Stimulated activated CD4-positive, alpha-beta T cell treated with anti-CD3 and anti-CD28 coated beads, Interleukin-12 subunit alpha, Interleukin-12 subunit beta, amount 100 ng/mL, for 4 hours (primary cell): ENCODE results near the gene FAM210B.
"Not testable (repeated sequence)": the region's sequence is repeated elsewhere in the genome, so short reads cannot be mapped to it uniquely, and the experiment has no call there.

ENCODE experiments used
- DNase-seq: peaks from one replicate; pipeline ENCODE4 v3.0.0-alpha.2; 2020

Gene FAM210B

DNA sequence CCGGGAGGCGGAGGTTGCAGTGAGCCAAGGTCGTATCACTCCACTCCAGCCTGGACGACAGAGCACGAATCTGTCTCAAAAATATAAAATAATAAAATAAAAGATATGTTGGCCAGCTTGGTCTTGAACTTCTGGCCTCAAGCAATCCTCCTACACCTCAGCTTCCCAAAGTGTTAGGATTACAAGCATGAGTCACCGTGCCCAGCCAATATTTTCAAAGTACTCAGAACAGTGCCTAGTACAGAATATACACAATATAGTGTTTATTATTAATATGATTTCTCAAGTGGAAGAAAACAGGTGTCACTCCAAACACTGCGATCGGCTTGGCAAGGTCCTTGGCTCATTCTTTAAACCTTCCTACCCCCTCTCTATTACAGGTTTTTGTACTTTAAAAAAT, 3.1 kb downstream of the FAM210B start:
- DNase-seq: no peak

DNA sequence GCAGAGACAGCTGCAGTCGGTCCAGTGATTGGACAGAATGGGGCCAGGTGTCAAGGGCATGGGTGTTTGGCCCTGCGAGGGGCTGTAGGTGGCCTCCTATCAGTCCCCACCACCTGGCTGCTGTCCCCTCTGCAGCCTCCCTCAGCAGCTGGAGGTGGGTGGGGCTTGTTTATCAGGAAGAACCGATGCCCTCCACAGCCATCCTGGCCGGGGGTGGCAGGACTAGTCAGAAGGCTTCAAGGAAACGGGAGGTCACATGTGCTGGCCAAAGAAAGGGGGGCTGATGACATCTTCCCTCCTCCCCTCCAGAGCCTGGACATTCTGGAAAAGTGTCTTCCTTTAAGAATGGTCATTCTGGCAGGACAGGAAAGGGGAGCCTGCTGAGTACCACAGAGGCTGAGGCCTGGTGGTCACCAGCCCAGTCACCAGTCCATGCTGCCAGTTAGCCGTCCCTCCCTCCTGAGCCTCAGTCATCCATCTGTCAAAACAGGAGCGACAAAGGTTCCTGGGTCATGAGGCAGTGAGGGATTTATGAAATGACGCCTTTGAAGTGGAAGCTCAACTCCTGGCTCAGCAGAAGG, 4.1 kb downstream of the FAM210B start:
- DNase-seq: no peak

GRCh38 chr20:56363491-56363890, 4.7 kb downstream of the FAM210B start:
- no peak for DNase-seq

GRCh38 chr20:56368351-56369134, 9.8 kb downstream of the FAM210B start:
- no peak for DNase-seq

DNA sequence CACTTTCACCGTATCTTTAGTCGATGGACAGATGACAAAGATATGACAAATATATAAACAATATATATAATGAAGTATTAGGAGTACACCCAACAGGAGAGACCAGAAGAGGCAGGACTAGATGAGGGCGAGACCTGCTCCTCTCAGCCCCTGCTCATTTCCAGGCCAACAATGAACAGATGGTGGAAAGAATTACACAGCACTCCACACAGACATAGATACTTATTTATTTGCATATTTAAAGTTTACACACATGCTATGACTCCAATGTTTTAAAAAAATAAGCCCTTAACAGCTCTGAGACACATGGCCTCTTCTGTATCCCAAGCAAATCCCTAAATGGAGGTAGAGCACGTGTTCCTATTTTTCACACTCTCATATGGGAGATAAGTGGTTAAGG, 10.4 kb downstream of the FAM210B start:
- no peak for DNase-seq

DNA sequence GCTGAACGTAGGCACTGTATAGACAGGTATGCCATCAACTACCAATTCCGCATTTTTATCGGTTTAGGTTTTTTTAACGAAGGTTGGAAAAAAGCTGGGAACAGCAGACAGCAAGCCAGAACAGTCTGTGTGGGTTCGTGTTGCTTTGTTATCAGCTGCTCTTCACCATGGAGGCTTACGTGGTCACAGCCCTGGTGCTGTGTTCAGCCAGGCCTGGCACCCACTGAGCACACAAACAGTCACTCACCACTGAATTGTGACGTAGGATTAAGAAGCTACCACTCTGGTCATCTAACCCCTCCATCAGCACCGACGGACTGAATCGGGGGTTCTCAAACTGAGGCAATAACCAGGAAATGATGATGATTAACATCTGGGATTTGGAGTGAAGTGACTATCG, 13.2 kb downstream of the FAM210B start:
- DNase-seq: no peak

DNA sequence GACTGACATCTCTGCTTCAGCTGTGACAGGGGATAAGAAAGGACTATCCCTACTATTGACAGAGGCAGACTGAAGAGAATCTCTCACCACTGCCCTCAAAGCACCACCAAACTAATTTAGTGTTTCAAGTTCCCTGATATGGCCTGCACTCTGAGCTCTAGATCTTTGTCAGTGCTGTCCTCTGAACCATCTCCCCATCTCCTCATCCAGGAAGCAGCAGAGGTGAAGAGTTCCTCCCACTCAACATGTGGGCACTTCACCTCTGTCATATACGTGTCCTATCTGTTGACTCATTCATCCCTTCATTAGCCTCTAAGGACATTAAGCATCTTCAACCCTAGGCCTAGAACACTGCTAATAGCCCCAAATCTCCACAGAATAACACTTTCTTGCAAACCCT, 14.1 kb downstream of the FAM210B start:
- no peak for DNase-seq

- no peak for DNase-seq
Measured at GRCh38 chr20:56373942-56374341, 15.2 kb downstream of the FAM210B start.

DNA sequence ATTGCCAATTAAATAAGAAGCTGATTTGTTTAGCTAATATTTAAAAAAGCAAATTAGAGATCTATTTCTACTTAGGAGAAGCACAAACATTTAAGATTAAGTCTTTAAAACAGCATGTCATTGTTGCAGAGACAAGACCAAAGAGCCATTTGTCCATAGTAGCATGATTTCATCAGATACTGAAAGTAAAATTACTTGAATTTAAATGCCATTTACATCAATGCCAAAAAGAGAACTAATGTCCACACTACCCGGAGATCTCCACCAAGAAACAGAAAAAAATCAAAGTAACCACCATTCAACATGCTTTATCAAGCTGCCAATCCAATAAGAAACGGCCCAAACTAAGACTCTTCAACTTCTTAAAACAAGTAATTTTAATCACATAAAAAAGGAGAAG, 17.6 kb downstream of the FAM210B start:
- no peak for DNase-seq

- DNase-seq: no peak
Measured at GRCh38 chr20:56378386-56378785, 19.6 kb downstream of the FAM210B start.

GRCh38 chr20:56380375-56380774, 21.6 kb downstream of the FAM210B start:
- no peak for DNase-seq

DNA sequence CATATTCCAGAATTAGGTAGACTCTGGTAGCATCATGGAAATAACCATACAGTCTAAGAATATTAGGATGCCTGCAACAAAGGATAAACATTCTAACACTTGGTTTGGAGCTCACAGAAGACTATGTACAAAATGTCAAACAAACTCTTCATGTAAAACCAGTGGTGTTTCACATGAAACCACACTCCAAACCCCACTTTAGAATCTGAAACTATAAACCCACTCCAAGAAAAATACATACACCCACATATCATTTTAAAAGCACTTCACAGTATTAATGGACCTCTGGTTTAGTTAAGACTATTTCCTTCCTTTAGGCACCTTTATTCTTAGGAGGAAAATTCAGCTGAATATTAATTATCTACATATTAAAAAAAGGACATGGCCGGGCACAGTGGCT, 22.7 kb downstream of the FAM210B start:
- no peak for DNase-seq

DNA sequence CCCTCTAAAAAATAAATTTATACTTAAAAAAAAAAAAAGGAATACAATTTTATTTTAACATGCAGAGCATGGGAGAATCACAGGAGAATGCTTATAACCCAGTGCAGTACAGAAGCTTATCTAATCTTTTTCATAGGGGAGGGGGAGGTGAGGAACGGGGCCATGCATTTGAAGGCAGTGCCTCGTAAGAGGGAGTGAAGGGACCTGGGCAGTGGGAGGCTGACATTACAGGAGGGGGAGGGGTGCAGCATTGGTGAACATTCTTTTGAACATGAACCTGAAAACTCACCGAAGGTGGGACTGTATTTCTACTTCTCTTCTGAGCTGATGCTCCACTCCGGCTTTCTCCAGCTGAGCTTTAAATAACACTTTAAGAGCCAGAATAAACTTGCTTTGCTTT, 23.9 kb downstream of the FAM210B start:
- no peak for DNase-seq

DNA sequence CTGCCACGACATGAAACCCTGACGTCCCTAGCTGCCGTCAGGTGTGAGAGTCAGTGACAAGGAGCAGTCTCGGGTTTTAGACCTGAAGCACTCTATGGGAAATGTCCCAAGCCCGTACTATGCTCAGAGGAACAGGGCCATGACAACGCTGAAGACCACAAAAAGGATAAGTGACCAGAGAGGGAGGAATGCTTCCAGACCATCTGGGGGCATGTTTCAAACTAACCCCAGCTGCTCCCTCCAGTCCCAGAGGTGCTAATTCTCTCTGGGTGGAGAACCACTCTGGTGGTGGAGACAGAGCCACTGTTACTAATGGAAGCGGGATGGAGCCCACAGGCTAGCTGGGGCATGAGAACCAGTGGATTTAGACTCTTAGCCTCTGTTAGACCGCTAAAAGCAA, 24.6 kb downstream of the FAM210B start:
- no peak for DNase-seq

DNA sequence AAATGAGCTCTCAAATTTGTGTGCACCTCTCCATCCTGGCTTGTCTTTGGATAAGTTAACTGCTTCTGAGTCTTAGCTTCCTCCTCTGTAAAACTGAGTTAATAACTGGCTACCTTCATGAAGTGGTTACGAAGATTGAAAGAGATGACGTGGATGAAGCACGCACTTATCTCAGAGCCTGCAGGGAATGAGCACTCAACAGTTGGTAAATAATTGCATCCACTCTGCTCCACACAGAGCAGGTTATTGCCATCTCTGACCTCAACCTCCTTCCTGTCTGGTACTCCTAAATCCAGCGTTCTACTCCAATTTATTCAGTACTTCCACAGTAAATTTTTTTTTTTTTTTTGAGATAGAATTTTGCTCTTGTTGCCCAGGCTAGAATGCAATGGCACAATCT, 26.4 kb downstream of the FAM210B start:
- DNase-seq: no peak

GRCh38 chr20:56386219-56386618, 27.4 kb downstream of the FAM210B start:
- no peak for DNase-seq

DNA sequence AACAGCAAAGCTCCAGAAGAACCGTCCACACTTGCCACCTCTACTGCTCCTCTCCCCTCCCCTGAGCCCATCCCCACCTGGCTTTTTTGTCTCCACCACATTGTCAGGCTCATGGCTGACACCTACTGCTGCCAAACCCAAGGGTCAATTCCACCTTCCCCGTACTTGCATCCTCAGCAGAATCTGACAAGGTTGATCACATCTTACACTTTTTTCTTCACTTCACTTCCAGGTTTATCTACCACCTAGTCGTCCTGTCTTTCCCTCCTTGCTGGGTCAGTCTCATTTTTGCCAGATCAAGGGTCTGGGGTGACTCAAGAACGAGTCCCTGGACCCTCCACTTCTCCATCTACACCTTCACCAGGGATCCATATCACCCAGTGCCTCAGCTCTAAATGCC, 30.1 kb downstream of the FAM210B start:
- no peak for DNase-seq

- DNase-seq: no peak
Measured at GRCh38 chr20:56389807-56390206, 31.0 kb downstream of the FAM210B start.

- DNase-seq: not testable (repeated sequence)
Measured at GRCh38 chr20:56390396-56390795, 31.6 kb downstream of the FAM210B start.

DNA sequence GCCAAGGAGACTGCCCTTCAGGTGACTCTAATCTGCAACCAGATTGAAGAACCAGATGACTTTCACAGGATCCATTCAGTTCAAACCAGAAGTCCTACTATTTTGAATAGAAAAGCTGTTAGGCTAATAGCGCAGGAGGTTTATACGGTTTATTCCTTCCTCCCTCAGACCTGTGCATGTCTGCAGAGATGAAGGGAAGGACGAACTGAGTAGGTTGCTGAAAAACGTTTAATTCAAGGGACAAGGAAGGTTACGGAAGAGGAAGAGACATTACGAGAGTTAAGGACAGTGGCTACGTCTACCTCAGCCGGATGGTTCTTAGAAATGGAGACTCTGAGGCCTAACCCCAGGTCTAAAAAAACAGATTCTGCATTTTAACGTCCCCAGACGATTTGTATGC, 32.3 kb downstream of the FAM210B start:
- no peak for DNase-seq

DNA sequence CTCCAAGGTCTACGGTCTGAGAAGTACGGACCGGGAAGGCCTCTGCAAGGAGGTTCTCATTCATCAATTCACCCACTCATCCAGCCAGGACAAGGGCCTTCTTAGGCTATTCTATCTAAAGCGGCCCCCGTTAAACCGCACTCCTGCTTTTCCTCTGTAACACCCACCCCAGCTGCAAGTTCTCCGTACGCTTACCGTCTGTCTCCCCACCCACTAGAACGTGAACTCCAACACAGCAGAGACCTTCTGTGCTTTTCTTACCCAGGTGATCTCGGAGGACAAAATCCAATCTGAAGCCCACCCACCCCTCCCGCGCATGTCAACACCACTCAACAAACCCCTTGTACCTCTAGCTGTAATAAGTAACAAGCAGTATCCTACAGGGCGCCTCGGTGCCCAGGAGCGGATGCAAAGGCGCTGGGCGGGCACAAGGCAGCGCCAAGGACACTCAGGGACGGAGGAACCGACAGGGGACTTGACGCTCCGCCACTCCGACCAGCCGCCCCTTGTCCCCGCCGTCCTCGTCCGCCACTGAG, 32.9 kb downstream of the FAM210B start:
- DNase-seq: no peak

DNA sequence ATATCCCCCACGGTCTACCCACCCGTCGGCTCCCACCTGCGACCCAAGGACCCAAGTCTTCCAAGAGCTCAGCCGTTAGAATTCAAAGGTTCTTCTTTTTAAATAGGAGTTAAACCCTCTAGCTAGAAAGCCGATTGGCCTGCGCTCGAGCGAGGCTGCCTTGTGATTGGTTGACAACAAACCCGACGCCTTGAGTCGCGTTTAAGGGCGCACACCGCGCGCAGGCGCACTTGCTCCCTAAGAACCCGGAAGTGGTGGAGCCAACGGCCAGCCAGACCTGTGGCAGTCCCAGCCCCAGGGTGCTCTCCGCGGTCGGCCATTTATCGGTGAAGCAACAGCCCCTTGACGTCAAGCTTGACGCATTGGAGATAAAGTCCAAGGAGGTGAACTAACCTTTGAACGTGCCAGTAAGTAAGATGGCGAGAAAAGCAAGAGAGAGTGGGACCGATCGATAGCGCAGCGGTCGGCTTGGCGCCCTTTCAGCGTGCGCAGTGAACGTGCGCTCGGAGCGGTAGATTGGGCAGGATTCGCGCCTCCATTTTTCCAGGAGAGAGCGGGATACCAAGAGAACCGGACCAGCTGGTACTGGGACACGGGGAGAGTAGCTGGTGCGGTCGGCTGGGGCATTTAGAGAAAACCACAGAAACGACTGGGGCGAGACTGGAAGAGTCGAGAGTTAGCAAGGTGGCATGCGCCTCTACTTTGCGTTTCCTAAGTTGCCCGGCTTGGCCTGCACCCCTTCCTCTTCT, 33.5 kb downstream of the FAM210B start, which contains the start of the genes AURKA and CSTF1:
AURKA (minus strand) TSS at position 84 of the 749 bp plus-strand sequence. CDS start 4,018 bp downstream, outside the sequence.
CSTF1 (plus strand) TSS at position 514 of the 749 bp plus-strand sequence. CDS start 2,908 bp downstream, outside the sequence.
- DNase-seq: peak; percentile 99

DNA sequence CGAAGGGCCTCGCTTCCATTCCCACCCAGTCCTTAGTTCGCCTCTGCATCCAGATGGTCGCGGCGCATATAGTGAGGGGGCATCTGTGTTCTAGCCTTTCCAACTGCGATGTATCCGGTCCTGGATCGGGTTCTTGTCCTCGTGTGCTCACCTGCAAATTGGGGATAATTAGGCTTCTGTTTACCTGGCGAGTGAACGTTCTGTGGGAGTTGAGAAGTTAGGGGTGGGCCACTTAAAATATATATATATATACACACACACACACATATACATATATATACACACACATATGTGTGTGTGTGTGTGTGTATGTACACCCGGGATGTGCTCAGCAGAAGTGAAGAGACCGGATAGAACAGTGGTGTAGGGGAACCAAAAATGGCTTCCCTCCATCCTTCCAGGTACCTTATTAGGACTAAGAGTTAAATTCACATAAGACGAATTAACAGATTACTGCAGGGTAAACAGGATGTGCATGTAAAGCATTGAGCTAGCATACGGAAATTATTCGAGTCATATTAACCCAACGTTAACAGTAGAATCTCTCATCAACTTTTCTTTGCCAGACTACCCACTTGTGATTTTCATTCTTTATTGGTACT, 34.2 kb downstream of the FAM210B start:
- no peak for DNase-seq
